Measurements from ENCODE around the gene ZNF512.

GRCh38 chr2:27582129-27582694, 630 bp upstream of the ZNF512 start:
- TF ChIP-seq SP5 (CRISPR knock-in tag; IDR thresholded peaks at IDR 0.05; ENCODE audit: borderline replicate concordance, low read depth) (no peak), ISX (CRISPR knock-in tag; conservative IDR thresholded peaks at IDR 0.05) (no peak), SP1 (IDR thresholded peaks at IDR 0.05) (no peak), SP1 (CRISPR knock-in tag; IDR thresholded peaks at IDR 0.05) (no peak), RAD21 (CRISPR knock-in tag; IDR thresholded peaks at IDR 0.05) (no peak), SALL1 (CRISPR knock-in tag; IDR thresholded peaks at IDR 0.05) (no peak), UBTF (CRISPR knock-in tag; IDR thresholded peaks at IDR 0.05) (no peak), MYPOP (CRISPR knock-in tag; IDR thresholded peaks at IDR 0.05) (no peak), NCOA1 (CRISPR knock-in tag; IDR thresholded peaks at IDR 0.05) (no peak)
